ENCODE data around the gene CDH23.

DNA sequence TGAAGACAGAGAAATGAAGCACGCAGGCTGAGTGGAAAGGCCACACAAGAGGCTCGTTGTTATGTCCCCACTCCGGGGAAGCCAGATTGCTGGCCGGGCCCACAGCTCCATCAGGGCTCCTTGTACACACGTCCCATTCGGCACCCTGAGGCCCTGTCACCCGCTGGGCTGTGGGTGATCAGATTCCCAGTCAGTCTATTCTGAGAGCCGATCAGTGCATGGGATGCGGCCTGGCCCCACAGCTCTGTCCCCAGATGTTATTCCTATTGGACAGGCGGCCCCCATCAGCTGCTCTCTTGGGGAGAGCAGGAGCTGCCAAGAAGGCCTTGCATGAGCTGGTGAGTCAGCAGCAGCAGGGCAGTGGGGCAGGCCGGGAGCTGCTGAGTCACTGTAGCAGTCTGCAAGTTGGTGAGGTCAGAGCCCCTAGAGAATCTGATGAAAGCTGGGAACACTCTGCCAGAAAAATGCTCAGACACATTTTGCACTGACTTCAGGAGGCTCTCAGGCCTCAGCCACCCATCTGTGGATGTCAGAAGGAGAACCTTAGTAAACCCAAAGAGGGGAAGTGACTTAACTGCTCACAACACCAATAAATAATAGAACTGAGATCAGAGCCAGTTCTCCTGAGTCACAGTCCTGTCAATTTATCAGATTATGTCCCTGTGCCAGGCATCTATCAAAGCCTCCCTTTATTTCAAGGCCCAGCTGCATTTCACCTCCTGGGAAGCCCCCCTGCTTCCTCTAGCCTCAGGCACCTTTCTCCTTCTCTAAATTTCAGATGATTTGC lies 463.7 kb downstream of the CDH23 start:
- TF ChIP-seq, protein P1, sequence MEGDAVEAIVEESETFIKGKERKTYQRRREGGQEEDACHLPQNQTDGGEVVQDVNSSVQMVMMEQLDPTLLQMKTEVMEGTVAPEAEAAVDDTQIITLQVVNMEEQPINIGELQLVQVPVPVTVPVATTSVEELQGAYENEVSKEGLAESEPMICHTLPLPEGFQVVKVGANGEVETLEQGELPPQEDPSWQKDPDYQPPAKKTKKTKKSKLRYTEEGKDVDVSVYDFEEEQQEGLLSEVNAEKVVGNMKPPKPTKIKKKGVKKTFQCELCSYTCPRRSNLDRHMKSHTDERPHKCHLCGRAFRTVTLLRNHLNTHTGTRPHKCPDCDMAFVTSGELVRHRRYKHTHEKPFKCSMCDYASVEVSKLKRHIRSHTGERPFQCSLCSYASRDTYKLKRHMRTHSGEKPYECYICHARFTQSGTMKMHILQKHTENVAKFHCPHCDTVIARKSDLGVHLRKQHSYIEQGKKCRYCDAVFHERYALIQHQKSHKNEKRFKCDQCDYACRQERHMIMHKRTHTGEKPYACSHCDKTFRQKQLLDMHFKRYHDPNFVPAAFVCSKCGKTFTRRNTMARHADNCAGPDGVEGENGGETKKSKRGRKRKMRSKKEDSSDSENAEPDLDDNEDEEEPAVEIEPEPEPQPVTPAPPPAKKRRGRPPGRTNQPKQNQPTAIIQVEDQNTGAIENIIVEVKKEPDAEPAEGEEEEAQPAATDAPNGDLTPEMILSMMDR (conservative IDR thresholded peaks at IDR 0.05; ENCODE audit: low read length): no peak
- TF ChIP-seq EZH2phosphoT487 (IDR thresholded peaks at IDR 0.05; ENCODE audit: borderline replicate concordance): no peak

Data from Loucy (cell line).